GM23248 (cell line): ENCODE data around the gene CSNK1G1.

Source experiments
- EZH2 ChIP-seq: fragments of 200-600 bp; sonication (generic); IDR thresholded peaks from 2 replicates; pipeline ENCODE4 v1.6.1; 2018; ENCODE audit warnings: antibody characterized with exemption, mild to moderate bottlenecking; ENCODE audit not compliant: insufficient read depth, poor library complexity, severe bottlenecking
- EZH2phosphoT487 ChIP-seq: fragments of 200-600 bp; sonication (generic); IDR thresholded peaks from 2 replicates; pipeline ENCODE4 v1.6.1; 2018; ENCODE audit warnings: antibody characterized with exemption, moderate library complexity, mild to moderate bottlenecking, low read depth; ENCODE audit not compliant: insufficient read depth

DNA sequence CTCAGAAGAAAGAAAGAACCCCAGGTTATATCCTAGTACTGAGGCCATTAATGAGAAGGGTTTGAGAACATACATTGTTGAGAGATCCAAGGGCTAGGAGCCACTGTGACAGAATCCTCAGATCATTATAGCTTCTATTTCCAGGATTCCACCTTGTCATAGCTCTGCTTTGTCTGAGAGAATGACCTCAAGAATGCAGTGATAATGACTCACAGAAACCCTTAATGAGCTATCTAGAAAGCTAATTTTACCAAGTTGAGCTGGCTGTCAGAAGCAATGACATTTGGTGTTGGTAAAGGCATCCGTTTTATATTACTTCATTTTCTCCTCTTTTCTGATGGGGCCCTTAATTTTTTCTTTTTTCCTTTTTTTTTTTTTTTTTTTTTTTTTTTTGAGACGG, 42.6 kb upstream of the CSNK1G1 start:
- TF ChIP-seq EZH2phosphoT487: no peak
- no peak for TF ChIP-seq EZH2
